HEK293 (cell line): ENCODE results near the gene SMURF2.

Experiments
- CTCF ChIA-PET: fragments of 350-600 bp; formaldehyde crosslinking; extraction: SDS; loops from one replicate; lab custom pipeline; 2021; ENCODE audit warnings: antibody characterized with exemption; lab: Yijun Ruan, JAX
- POLR2A ChIA-PET: fragments of 300-600 bp; formaldehyde crosslinking; extraction: SDS; loops from one replicate; lab custom pipeline; 2020; ENCODE audit warnings: antibody characterized with exemption, inconsistent platforms; lab: Yijun Ruan, JAX
- H3K27ac ChIP-seq: fragments of 200-500 bp; sonication (Bioruptor generic); 2 replicates; pipeline ENCODE4 v1.5.1; 2014; ENCODE audit warnings: low read depth, low read length, control low read depth, inconsistent platforms; ENCODE audit errors: extremely low read depth
- H3K36me3 ChIP-seq, 2 experiments: fragments of 200-500 bp in 1 of 2; sonication (Bioruptor generic) in 1 of 2; 1 replicate in 1 of 2; 2 replicates in 1 of 2; pipeline ENCODE4 v1.5.1; 2014 to 2017; ENCODE audit warnings: inconsistent platforms in 2 of 2, low read length in 2 of 2; ENCODE audit not compliant: control insufficient read depth in 2 of 2, insufficient read depth in 1 of 2
- H3K4me1 ChIP-seq: fragments of 200-500 bp; sonication (Bioruptor generic); 2 replicates; pipeline ENCODE4 v1.5.1; 2014; ENCODE audit warnings: mild to moderate bottlenecking, low read length, inconsistent platforms; ENCODE audit not compliant: control insufficient read depth, insufficient read depth
- H3K4me3 ChIP-seq: 2 replicates; pipeline ENCODE4 v1.5.1; 2011; ENCODE audit warnings: low read depth, mild to moderate bottlenecking, control low read depth, low read length, moderate library complexity
- H3K9me3 ChIP-seq: fragments of 200-500 bp; sonication (Bioruptor generic); 2 replicates; pipeline ENCODE4 v1.5.1; 2014; ENCODE audit warnings: low read depth, low read length, inconsistent platforms; ENCODE audit not compliant: control insufficient read depth, insufficient read depth
- BCL11B ChIP-seq: fragments of 450-650 bp; formaldehyde crosslinking; IDR thresholded peaks from 2 replicates; pipeline ENCODE4 v1.5.1; 2016; ENCODE audit warnings: low read depth, missing biosample characterization, missing genetic modification characterization
- IKZF3 ChIP-seq: fragments of 450-650 bp; IDR thresholded peaks from 2 replicates; pipeline ENCODE4 v1.5.0; 2018; ENCODE audit warnings: missing biosample characterization, mild to moderate bottlenecking, missing genetic modification characterization, moderate library complexity
- KLF7 ChIP-seq: fragments of 450-650 bp; formaldehyde crosslinking; IDR thresholded peaks from 2 replicates; pipeline ENCODE4 v1.5.1; 2016; ENCODE audit warnings: missing biosample characterization, missing genetic modification characterization, borderline replicate concordance
- MEIS1 ChIP-seq: sonication (generic); formaldehyde crosslinking; IDR thresholded peaks from 2 replicates; pipeline ENCODE4 v1.8.1; 2022; ENCODE audit warnings: missing genetic modification reagents, mild to moderate bottlenecking, borderline replicate concordance
- MYNN ChIP-seq: fragments of 450-650 bp; formaldehyde crosslinking; IDR thresholded peaks from 2 replicates; pipeline ENCODE4 v1.5.1; 2016; ENCODE audit warnings: missing biosample characterization, missing genetic modification characterization, borderline replicate concordance
- MZF1 ChIP-seq: fragments of 450-650 bp; formaldehyde crosslinking; IDR thresholded peaks from 2 replicates; pipeline ENCODE4 v1.5.1; 2017; ENCODE audit warnings: missing biosample characterization, missing genetic modification characterization, borderline replicate concordance
- PRDM1 ChIP-seq: fragments of 450-650 bp; formaldehyde crosslinking; IDR thresholded peaks from 2 replicates; pipeline ENCODE4; 2016; ENCODE audit warnings: missing biosample characterization, missing genetic modification characterization
- REPIN1 ChIP-seq: fragments of 450-650 bp; formaldehyde crosslinking; IDR thresholded peaks from 2 replicates; pipeline ENCODE4 v1.5.1; 2017; ENCODE audit warnings: missing biosample characterization, missing genetic modification characterization, low read depth
- SCRT2 ChIP-seq: fragments of 450-650 bp; formaldehyde crosslinking; IDR thresholded peaks from 2 replicates; pipeline ENCODE4 v1.5.1; 2016; ENCODE audit warnings: missing biosample characterization, missing genetic modification characterization
- ZFHX2 ChIP-seq: fragments of 450-650 bp; formaldehyde crosslinking; conservative IDR thresholded peaks from 2 replicates; pipeline ENCODE4 v1.5.1; 2016; ENCODE audit warnings: missing biosample characterization, missing genetic modification characterization
- ZIC2 ChIP-seq: fragments of 450-650 bp; formaldehyde crosslinking; IDR thresholded peaks from 2 replicates; pipeline ENCODE4 v1.5.1; 2016; ENCODE audit warnings: missing biosample characterization, missing genetic modification characterization
- ZNF146 ChIP-seq: fragments of 450-650 bp; formaldehyde crosslinking; IDR thresholded peaks from 2 replicates; pipeline ENCODE4 v1.5.1; 2016; ENCODE audit warnings: missing biosample characterization, missing genetic modification characterization
- ZNF155 ChIP-seq: fragments of 450-650 bp; formaldehyde crosslinking; IDR thresholded peaks from 2 replicates; pipeline ENCODE4 v1.5.1; 2016; ENCODE audit warnings: missing biosample characterization, missing genetic modification characterization
- ZNF157 ChIP-seq: fragments of 450-650 bp; formaldehyde crosslinking; IDR thresholded peaks from 2 replicates; pipeline ENCODE4 v1.5.1; 2016; ENCODE audit warnings: missing biosample characterization, missing genetic modification characterization
- ZNF433 ChIP-seq: fragments of 450-650 bp; formaldehyde crosslinking; IDR thresholded peaks from 2 replicates; pipeline ENCODE4 v1.5.1; 2016; ENCODE audit warnings: missing biosample characterization, missing genetic modification characterization, low read depth
- ZNF473 ChIP-seq: fragments of 450-650 bp; formaldehyde crosslinking; IDR thresholded peaks from 2 replicates; pipeline ENCODE4 v1.5.1; 2017; ENCODE audit warnings: missing biosample characterization, missing genetic modification characterization
- ZNF501 ChIP-seq: fragments of 450-650 bp; formaldehyde crosslinking; IDR thresholded peaks from 2 replicates; pipeline ENCODE4 v1.5.1; 2016; ENCODE audit warnings: missing biosample characterization, missing genetic modification characterization
- ZNF558 ChIP-seq: fragments of 450-650 bp; formaldehyde crosslinking; IDR thresholded peaks from 2 replicates; pipeline ENCODE4 v1.5.1; 2016; ENCODE audit warnings: missing biosample characterization, missing genetic modification characterization
- ZNF621 ChIP-seq: fragments of 450-650 bp; formaldehyde crosslinking; IDR thresholded peaks from 2 replicates; pipeline ENCODE4 v1.5.1; 2017; ENCODE audit warnings: missing biosample characterization, missing genetic modification characterization
- ZNF623 ChIP-seq: fragments of 450-650 bp; formaldehyde crosslinking; IDR thresholded peaks from 2 replicates; pipeline ENCODE4 v1.5.1; 2016; ENCODE audit warnings: missing biosample characterization, missing genetic modification characterization
- TF ChIP-seq, protein P1 (sequence below): fragments of 450-650 bp; formaldehyde crosslinking; IDR thresholded peaks from 2 replicates; pipeline ENCODE4 v1.5.1; 2016; ENCODE audit warnings: missing biosample characterization, missing genetic modification characterization

The SMURF2 gene

DNA sequence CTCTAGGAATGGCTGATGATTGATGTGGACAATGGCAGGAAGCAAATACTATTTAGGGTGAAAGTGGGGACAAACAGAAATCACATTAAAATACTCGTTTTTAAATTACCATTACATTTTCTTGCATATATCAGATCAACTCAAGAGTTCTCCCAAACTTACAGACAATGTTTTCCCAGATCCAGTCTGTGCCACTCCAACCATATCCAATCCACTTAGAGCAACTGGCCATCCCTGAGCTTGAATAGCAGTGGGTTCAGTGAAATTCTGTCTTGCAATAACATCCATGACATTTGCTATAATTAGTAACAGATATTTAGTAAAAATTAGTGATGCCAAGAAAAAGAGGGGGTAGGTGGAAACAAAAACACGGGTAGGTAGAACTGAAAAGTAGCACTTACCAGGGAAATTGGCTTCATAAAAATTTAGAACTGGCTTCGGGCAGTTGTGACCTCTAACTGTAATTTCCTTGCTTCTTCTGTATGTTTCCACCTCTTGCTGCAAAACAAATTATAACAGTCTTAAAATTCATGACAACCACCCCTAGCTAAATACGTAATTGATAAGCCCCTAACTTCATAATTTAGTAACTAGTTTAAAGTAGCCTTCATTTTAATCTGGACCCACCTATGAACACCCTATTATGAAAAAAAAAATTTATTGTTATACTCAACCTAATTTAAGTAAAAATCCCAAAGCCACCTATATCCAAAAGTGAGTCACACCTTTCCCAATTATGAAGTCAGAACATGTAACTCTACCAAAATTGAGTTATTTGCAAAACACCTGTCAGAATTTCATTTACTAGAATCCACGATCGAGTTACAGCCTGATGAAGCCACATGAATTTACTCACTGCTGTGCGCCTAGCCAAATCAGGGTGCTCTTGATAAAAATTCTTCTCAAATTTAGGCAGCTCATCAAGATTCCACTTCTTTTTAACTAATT is 158.0 kb downstream of the SMURF2 start:
- Histone ChIP-seq H3K27ac (no peak overlapping the region), H3K36me3 (peaks cover 30 to 67% of the 10 kb centered on the region in 2 experiments)

DNA sequence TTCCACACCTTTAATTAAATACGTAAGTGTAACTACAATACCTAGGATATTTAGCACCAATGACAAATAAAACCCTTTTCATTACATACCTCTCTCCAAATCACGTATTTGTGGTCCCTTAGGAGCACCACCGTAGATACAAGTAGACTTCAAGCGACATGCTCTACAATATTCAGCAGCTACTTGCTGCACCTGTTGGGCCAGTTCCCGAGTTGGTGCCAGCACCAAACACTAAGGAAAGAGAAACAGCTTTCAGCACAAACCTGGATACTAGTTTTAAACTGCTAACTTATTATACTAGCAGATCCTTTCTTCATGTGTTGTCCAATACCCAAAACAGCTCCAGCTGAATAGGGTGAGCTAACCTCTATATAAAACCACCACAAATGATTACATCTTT is 158.8 kb downstream of the SMURF2 start:
- ChIA-PET POLR2A (no interaction called here), CTCF (no interaction called here)
- TF ChIP-seq ZNF146 (tag by site-specific recombination) (no peak), SCRT2 (0 out of 2 replicates have a peak, but pooled peaks have one; percentile 22)
- Histone ChIP-seq H3K27ac (no peak overlapping the region), H3K4me3 (no peak overlapping the region), H3K9me3 (no peaks in the 10 kb centered on the region), H3K36me3 (peaks cover 28 to 69% of the 10 kb centered on the region in 2 experiments; a peak in 2 of 3 replicates), H3K4me1 (0 out of 2 replicates have a peak, but pooled peaks cover 1% of the 10 kb centered on the region)

More for the DNA sequence above, 158.0 kb downstream of the SMURF2 start:
- ChIA-PET POLR2A (interaction anchor here (1.7 to 4.2 kb wide), 3 partner anchors 8 to 237 kb away, joined by 3 to 146 read pairs (median 12); partner anchors contain the start of genes POLG2 and SMURF2), CTCF (interaction anchor here (1.0 to 1.6 kb wide), 3 partner anchors 11 to 145 kb away, joined by 3 to 7 read pairs (median 3); no protein-coding TSS in a partner anchor)
- TF ChIP-seq ZNF433 (tag by site-specific recombination) (no peak), ZNF157 (no peak), SCRT2 (peak; percentile 64)
- Histone ChIP-seq H3K4me3 (peak overlapping the region; percentile 100), H3K9me3 (no peaks in the 10 kb centered on the region), H3K4me1 (0 out of 2 replicates have a peak, but pooled peaks cover 4% of the 10 kb centered on the region)

DNA sequence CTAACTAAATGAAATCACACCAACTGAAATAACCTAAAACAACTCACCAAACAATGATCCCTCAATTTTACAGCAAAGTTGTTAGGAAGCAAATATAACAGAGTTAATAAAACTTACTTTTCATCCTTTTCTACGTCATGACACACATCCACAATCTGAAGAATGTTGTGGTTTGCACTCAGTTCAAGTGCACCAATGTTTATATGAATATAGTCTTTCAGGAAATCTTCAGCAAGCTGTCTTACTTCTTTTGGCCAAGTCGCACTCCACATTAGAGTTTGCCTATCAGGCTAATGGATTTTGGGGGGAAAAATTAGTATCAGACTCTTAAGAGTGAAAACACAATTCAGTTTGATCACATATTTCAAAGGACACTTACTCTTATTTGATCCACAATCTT is 159.3 kb downstream of the SMURF2 start:
- Histone ChIP-seq H3K36me3 (peaks cover 28 to 74% of the 10 kb centered on the region in 2 experiments; a peak in 2 of 3 replicates), H3K27ac (no peak overlapping the region), H3K4me1 (no peaks in the 10 kb centered on the region), H3K4me3 (no peak overlapping the region), H3K9me3 (no peaks in the 10 kb centered on the region)
- ChIA-PET POLR2A (no interaction called here), CTCF (no interaction called here)
- TF ChIP-seq ZIC2 (tag by site-specific recombination) (no peak), PRDM1 (tag by site-specific recombination) (no peak), ZNF558 (tag by site-specific recombination) (no peak), ZNF621 (no peak), ZFHX2 (tag by site-specific recombination) (no peak), MYNN (no peak), BCL11B (tag by site-specific recombination) (no peak), ZNF473 (tag by site-specific recombination) (no peak), REPIN1 (tag by site-specific recombination) (no peak), IKZF3 (no peak), MEIS1 (CRISPR knock-in tag) (no peak), KLF7 (tag by site-specific recombination) (no peak), ZNF623 (tag by site-specific recombination) (no peak), ZNF155 (no peak), ZNF501 (tag by site-specific recombination) (no peak), MZF1 (tag by site-specific recombination) (no peak)
- TF ChIP-seq, protein P1, sequence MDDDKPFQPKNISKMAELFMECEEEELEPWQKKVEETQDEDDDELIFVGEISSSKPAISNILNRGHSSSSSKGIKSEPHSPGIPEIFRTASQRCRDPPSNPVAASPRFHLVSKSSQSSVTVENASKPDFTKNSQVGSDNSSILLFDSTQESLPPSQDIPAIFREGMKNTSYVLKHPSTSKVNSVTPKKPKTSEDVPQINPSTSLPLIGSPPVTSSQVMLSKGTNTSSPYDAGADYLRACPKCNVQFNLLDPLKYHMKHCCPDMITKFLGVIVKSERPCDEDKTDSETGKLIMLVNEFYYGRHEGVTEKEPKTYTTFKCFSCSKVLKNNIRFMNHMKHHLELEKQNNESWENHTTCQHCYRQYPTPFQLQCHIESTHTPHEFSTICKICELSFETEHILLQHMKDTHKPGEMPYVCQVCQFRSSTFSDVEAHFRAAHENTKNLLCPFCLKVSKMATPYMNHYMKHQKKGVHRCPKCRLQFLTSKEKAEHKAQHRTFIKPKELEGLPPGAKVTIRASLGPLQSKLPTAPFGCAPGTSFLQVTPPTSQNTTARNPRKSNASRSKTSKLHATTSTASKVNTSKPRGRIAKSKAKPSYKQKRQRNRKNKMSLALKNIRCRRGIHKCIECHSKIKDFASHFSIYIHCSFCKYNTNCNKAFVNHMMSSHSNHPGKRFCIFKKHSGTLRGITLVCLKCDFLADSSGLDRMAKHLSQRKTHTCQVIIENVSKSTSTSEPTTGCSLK (tag by site-specific recombination) = no peak
